H9 (cell line): Measurements from ENCODE around the gene GGA1. TPM values are rescaled to one million over a fixed set of nuclear protein-coding genes. Genes with fewer than 3 reads are reported as not detected.

ENCODE experiments used
- DNase-seq: peaks from one replicate; pipeline ENCODE4 v3.0.0-alpha.2; 2017
- H2AFZ ChIP-seq: one replicate; pipeline ENCODE4 v1.6.1; 2013; ENCODE audit warnings: mild to moderate bottlenecking, low read length, control low read depth, moderate library complexity
- H2AK5ac ChIP-seq: 2 replicates; pipeline ENCODE4 v1.6.1; 2013; ENCODE audit warnings: low read length, control low read depth, mixed read lengths; ENCODE audit not compliant: insufficient read length
- H2BK120ac ChIP-seq: one replicate; pipeline ENCODE4 v1.6.1; 2013; ENCODE audit warnings: low read depth, mild to moderate bottlenecking, low read length, control low read depth, inconsistent platforms; ENCODE audit not compliant: poor library complexity, severe bottlenecking
- H2BK12ac ChIP-seq: 2 replicates; pipeline ENCODE4 v1.6.1; 2013; ENCODE audit warnings: low read length, control low read depth, mixed read lengths, low read depth; ENCODE audit not compliant: insufficient read length
- H2BK15ac ChIP-seq: 2 replicates; pipeline ENCODE4 v1.6.1; 2013; ENCODE audit warnings: low read depth, low read length, control low read depth
- H2BK20ac ChIP-seq: one replicate; pipeline ENCODE4 v1.6.1; 2013; ENCODE audit warnings: low read depth, mild to moderate bottlenecking, low read length, control low read depth, inconsistent platforms; ENCODE audit not compliant: poor library complexity, severe bottlenecking
- H2BK5ac ChIP-seq: 2 replicates; pipeline ENCODE4 v1.6.1; 2013; ENCODE audit warnings: low read length, control low read depth, mixed read lengths; ENCODE audit not compliant: insufficient read length
- H3K14ac ChIP-seq: 2 replicates; pipeline ENCODE4 v1.6.1; 2013; ENCODE audit warnings: low read length, control low read depth; ENCODE audit not compliant: insufficient read depth
- H3K18ac ChIP-seq: 2 replicates; pipeline ENCODE4 v1.6.1; 2013; ENCODE audit warnings: low read depth, mild to moderate bottlenecking, mixed read lengths, low read length, control low read depth; ENCODE audit not compliant: insufficient read length
- H3K23ac ChIP-seq: 2 replicates; pipeline ENCODE4 v1.6.1; 2013; ENCODE audit warnings: low read length, control low read depth, mixed read lengths, low read depth; ENCODE audit not compliant: insufficient read length
- H3K23me2 ChIP-seq: 2 replicates; pipeline ENCODE4 v1.6.1; 2013; ENCODE audit warnings: low read depth, mild to moderate bottlenecking, mixed read lengths, low read length, control low read depth; ENCODE audit not compliant: insufficient read length, poor library complexity, severe bottlenecking
- H3K27ac ChIP-seq: 2 replicates; pipeline ENCODE4 v1.5.1; 2013; ENCODE audit warnings: low read length, control low read depth, mixed read lengths, low read depth; ENCODE audit not compliant: insufficient read length
- H3K27me3 ChIP-seq: 2 replicates; pipeline ENCODE4 v1.6.1; 2013; ENCODE audit warnings: low read length, control low read depth, inconsistent platforms; ENCODE audit not compliant: insufficient read depth
- H3K4ac ChIP-seq: 2 replicates; pipeline ENCODE4 v1.6.1; 2013; ENCODE audit warnings: low read depth, mild to moderate bottlenecking, control low read depth, inconsistent platforms, low read length, moderate library complexity
- H3K4me1 ChIP-seq: 2 replicates; pipeline ENCODE4 v1.6.1; 2013; ENCODE audit warnings: low read length, control low read depth, inconsistent platforms; ENCODE audit not compliant: insufficient read depth
- H3K4me2 ChIP-seq: 2 replicates; pipeline ENCODE4 v1.6.1; 2013; ENCODE audit warnings: low read length, control low read depth, mixed read lengths; ENCODE audit not compliant: insufficient read length, insufficient read depth
- H3K56ac ChIP-seq: 2 replicates; pipeline ENCODE4 v1.6.1; 2013; ENCODE audit warnings: low read depth, mild to moderate bottlenecking, mixed read lengths, low read length, control low read depth; ENCODE audit not compliant: insufficient read length
- H3K79me1 ChIP-seq: 2 replicates; pipeline ENCODE4 v1.6.1; 2013; ENCODE audit warnings: low read depth, mild to moderate bottlenecking, moderate library complexity, low read length, control low read depth, inconsistent platforms; ENCODE audit not compliant: insufficient read depth, poor library complexity, severe bottlenecking
- H3K79me2 ChIP-seq: 2 replicates; pipeline ENCODE4 v1.6.1; 2013; ENCODE audit warnings: low read length, control low read depth, inconsistent platforms; ENCODE audit not compliant: insufficient read depth
- H3K9ac ChIP-seq: 2 replicates; pipeline ENCODE4 v1.6.1; 2013; ENCODE audit warnings: low read length, control low read depth, mixed read lengths; ENCODE audit not compliant: insufficient read length; ENCODE audit errors: extremely low read depth
- H3K9me3 ChIP-seq: one replicate; pipeline ENCODE4 v1.6.1; 2013; ENCODE audit warnings: low read depth, low read length, inconsistent platforms; ENCODE audit not compliant: control insufficient read depth
- H3T11ph ChIP-seq: one replicate; pipeline ENCODE4 v1.6.1; 2013; ENCODE audit warnings: mild to moderate bottlenecking, low read length, control low read depth, inconsistent platforms
- H4K20me1 ChIP-seq: one replicate; pipeline ENCODE4 v1.6.1; 2013; ENCODE audit not compliant: control insufficient read depth, insufficient read length, insufficient read depth
- H4K5ac ChIP-seq: 2 replicates; pipeline ENCODE4 v1.6.1; 2013; ENCODE audit warnings: low read depth, mild to moderate bottlenecking, mixed read lengths, low read length, control low read depth; ENCODE audit not compliant: insufficient read length
- H4K8ac ChIP-seq: replicated peaks from 2 replicates; pipeline ENCODE4 v1.6.1; 2013; ENCODE audit warnings: low read length, control low read depth, mixed read lengths, low read depth; ENCODE audit not compliant: insufficient read length
- H4K91ac ChIP-seq: 2 replicates; pipeline ENCODE4 v1.6.1; 2013; ENCODE audit warnings: low read depth, mild to moderate bottlenecking, moderate library complexity, mixed read lengths, low read length, control low read depth; ENCODE audit not compliant: insufficient read length
- H3K27ac Mint-ChIP-seq, 3 experiments: 2 replicates in 2 of 3; 3 replicates in 1 of 3; pipeline ENCODE4 v1.8.0; 2020 to 2021; ENCODE audit warnings: mixed read lengths in 3 of 3, mild to moderate bottlenecking in 1 of 3, moderate library complexity in 1 of 3
- H3K27me3 Mint-ChIP-seq: 2 replicates; pipeline ENCODE4 v1.8.0; 2021; ENCODE audit warnings: low read depth, mild to moderate bottlenecking, moderate library complexity, mixed read lengths
- H3K36me3 Mint-ChIP-seq, 3 experiments: 2 replicates in 2 of 3; 3 replicates in 1 of 3; pipeline ENCODE4 v1.8.0; 2020 to 2021; ENCODE audit warnings: low read depth in 3 of 3, mixed read lengths in 3 of 3; ENCODE audit not compliant: insufficient read depth in 1 of 3
- H3K4me1 Mint-ChIP-seq, 2 experiments: 2 replicates each; pipeline ENCODE4 v1.8.0; 2020; ENCODE audit warnings: mixed read lengths in 2 of 2
- H3K4me3 Mint-ChIP-seq, 2 experiments: 2 replicates in 1 of 2; 3 replicates in 1 of 2; pipeline ENCODE4 v1.8.0; 2020 to 2021; ENCODE audit warnings: mild to moderate bottlenecking in 2 of 2, mixed read lengths in 2 of 2, moderate library complexity in 1 of 2
- H3K9me3 Mint-ChIP-seq, 2 experiments: 2 replicates in 1 of 2; 3 replicates in 1 of 2; pipeline ENCODE4 v1.8.0; 2020; ENCODE audit warnings: mild to moderate bottlenecking in 2 of 2, mixed read lengths in 2 of 2, moderate library complexity in 1 of 2
- CTCF ChIP-seq: fragments of 200-600 bp; sonication (generic); conservative IDR thresholded peaks from 3 replicates; pipeline ENCODE4 v1.8.0; 2021; ENCODE audit warnings: antibody characterized with exemption, mild to moderate bottlenecking
- WGBS: extraction: QIAGEN DNeasy Blood & Tissue Kit; methylation state at CpG from one replicate; pipeline ENCODE4 v1.1.7; 2013; ENCODE audit warnings: missing lambda C conversion rate, low lambda C conversion rate, mixed read lengths; ENCODE audit not compliant: insufficient read length; ENCODE audit errors: extremely low coverage; 5-methylcytosine and 5-hydroxymethylcytosine counted together
- total RNA-seq: library from RNA; stranded (reverse); gene quantifications from 2 replicates; pipeline ENCODE4 v1.2.1, GENCODE V29; 2021

GGA1 gene
- total RNA-seq, 1 experiment from 2014 or later, result 61.7 TPM

- Histone ChIP-seq H2BK5ac (no peak overlapping the region), H3K27me3 (no peaks in the 10 kb centered on the region), H3K79me1 (no peaks in the 10 kb centered on the region), H3K4me1 (peaks cover 3% of the 10 kb centered on the region; the same call in 1 of the 2 replicates), H3K23me2 (peaks cover 8% of the 10 kb centered on the region), H2AK5ac (no peak overlapping the region), H4K8ac (no peak overlapping the region), H2BK120ac (no peak overlapping the region), H3K4me2 (no peak overlapping the region), H3T11ph (no peak overlapping the region), H3K23ac (no peak overlapping the region), H4K5ac (no peak overlapping the region), H3K9ac (no peak overlapping the region), H2BK12ac (no peak overlapping the region), H3K18ac (no peak overlapping the region), H3K9me3 (no peaks in the 10 kb centered on the region), H3K79me2 (no peaks in the 10 kb centered on the region), H3K14ac (no peak overlapping the region), H4K20me1 (no peaks in the 10 kb centered on the region), H2BK20ac (no peak overlapping the region), H2AFZ (no peak overlapping the region), H4K91ac (no peak overlapping the region), H3K56ac (no peak overlapping the region), H2BK15ac (no peak overlapping the region), H3K4ac (no peak overlapping the region), H3K27ac (no peak overlapping the region)
- Mint-ChIP-seq H3K27me3 (no peaks in the 10 kb centered on the region; the same call in 1 of the 2 replicates), H3K4me1 (peaks cover 19 to 22% of the 10 kb centered on the region in 2 experiments), H3K36me3 (peaks cover 5 to 34% (median 32%) of the 10 kb centered on the region in 3 experiments), H3K4me3 (no peak overlapping the region), H3K9me3 (no peaks in the 10 kb centered on the region), H3K27ac (no peak overlapping the region)
- TF ChIP-seq CTCF, result no peak
- no CpG with 5 or more reads among the region's 5 CpGs for WGBS
- DNase-seq, result no peak
Observed at GRCh38 chr22:37641561-37641949, 32.9 kb downstream of the GGA1 start.
